Dedifferentiated amniotic fluid mesenchymal stem cell (primary cell): Measurements from ENCODE around the gene SLC6A1.

Source experiments
- DNase-seq: peaks from one replicate; pipeline ENCODE4 v3.0.0-alpha.2; 2016; ENCODE audit errors: extremely low spot score

SLC6A1 gene

DNA sequence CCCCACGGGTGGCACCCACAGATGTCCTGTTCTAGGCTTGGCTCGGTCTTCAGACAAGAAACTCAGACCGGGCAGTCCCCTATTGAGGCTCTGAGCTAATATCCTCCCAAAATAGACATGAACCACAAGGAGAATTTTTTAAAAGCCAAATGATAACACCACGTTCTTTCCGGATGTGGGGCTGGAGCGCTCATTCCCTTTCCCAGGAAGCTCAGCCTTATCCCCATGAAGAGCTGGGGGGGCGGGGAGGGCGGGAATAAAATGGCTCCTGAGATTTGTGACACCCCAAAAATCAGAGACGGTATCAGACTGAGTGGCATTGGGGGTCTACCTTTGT is 1.1 kb downstream of the SLC6A1 start:
- no peak for DNase-seq

GRCh38 chr3:10994306-10994705 is 1.8 kb downstream of the SLC6A1 start:
- DNase-seq, result no peak

DNA sequence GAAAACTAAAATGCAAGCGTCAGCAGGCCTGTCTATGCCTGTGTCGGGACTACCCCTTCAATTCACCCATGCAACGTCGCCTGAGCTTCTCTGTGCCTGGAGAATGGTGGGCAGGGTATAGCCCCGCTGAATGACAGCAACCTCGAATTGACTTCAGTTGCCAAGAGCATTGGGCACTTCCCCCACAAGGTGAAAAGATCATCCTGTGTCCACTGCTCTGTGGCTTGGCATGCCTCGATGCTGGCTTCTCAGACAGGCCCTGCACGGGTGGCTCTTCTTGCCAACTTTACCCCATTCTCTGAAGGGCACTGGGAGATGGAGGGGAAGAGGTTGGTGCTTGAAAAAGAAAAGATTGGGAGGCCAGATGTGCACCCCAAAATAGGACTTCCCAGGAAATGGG is 3.3 kb downstream of the SLC6A1 start:
- no peak for DNase-seq

DNA sequence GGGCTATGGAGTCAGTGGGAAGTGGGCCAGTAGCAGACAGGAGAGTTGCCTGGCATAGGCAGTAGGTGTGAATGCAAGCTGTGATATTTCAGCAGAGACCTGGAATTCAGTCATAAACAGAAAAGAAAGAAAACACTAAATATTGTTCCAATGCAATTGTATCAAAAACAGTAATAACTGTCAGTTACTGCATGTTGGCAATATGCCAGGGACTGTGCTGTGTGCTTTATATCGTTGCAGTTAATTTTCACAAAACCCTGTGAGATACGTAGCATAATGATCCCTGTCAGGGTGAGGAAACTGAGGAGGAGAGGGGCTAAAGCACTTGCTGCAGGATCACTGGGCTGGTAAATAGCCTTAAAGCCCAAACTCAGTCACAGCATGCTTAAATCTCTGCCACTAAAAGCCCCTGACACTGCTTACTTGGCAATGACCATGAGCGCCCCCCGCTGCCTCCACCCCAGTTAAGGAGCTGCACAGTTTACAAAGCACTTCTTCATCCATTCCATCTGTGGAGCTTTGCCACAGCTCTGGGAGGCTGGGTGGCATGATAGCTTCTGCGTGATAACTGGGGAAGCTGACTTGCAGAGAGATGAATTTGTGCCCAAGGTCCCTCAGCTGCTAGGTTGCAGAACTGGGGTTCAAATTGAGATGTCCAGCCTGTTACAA is 3.9 kb downstream of the SLC6A1 start:
- DNase-seq, result no peak

DNA sequence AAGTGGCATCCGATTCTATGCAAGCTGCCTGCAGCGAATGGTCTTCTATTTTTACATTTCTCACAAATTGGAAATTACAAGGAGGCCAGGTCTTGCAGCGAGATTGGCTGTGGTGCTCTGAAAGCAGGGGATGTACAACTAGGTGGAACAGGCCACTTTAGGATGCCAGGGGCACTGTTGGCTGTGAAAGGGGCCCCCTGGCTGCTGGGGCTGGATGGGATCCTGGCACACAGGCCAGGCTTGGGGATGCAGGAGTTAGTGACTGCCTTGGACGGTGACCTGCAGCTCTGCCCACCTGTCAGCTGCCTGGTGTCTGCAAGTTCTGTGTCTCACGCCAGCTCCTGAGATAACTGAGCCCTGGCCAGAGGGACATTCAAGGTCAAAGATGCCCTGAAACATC is 4.6 kb downstream of the SLC6A1 start:
- no peak for DNase-seq

DNA sequence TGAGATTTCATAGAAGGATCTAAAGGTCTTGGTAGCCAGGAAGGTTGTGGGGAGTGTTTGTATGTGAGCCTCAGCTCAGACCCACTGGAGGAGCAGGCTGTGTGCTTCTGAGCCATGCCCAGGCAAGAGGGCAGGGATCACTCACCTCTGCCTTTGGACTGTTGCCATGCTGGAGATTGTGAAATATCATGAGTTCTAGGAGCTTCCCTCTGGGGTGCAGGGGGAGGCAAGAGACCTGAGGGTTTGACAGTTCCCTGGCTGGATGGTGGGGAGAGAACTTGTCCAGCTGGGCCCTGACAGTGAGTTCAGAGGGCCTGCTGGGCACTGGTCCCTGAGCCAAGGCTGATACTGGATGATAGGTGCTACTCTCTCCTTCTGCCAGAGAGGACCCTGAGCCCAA is 6.0 kb downstream of the SLC6A1 start:
- no peak for DNase-seq

DNA sequence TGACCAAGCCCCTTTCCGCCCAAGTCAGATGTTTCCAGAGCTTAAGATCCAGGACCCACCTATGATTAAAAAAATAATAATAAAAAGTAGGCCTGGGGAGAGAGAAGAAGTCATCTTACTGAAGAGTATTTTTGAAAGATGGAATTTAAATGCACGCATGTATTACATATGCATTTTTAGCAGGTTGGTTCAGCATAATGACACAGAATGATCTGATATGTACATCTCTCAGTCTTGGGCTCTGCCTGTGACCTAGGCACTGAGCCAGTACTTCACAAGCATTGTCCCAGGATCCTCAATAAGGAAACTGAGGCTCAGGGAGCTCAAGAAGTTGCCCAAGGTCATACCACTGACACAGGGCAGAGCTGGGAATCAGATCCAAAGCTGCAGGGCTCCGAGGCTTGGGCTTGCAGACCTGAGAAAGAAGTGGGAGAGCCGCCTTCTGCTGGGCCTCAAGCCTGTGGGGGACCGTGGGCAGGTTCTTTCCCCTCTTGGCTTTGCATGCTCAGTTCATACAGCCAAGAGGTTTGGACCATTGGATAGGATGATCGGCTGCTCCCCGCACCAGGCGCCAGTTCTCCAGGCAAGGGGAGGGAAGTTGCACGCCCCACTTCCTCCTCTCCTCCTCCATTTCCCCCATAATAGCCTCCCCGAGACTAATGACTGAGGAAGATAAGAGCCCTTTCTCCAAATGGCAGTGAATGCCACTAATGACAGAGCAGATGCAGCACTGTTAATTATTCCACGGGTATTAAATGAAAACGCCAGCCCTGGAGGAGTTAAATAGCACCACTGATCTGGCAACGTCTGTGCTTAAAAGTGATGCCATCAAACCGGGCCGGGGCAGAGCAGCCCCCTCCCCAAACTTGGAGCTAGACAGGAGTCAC is 6.9 kb downstream of the SLC6A1 start:
- DNase-seq, result no peak

GRCh38 chr3:11000528-11000927 is 8.0 kb downstream of the SLC6A1 start:
- no peak for DNase-seq

- DNase-seq, result no peak
Observed at GRCh38 chr3:11001020-11001657, 8.6 kb downstream of the SLC6A1 start.

DNA sequence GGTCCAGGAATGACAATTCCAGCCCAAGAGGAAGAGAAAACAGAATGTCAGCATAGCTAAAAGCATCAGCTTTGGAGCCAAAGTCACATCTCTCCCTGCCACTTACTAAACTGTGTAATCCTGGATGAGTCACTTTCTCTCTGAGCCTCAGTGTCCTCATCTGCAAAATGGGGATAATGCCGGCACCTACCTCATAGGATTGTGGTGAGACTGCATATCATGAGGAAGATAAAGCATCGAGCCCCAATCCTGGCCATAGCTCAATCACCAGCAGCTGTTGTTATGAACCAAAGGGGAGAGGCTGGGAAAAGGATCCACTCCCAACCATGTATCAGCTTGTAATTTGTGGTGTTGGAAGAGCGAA is 9.1 kb downstream of the SLC6A1 start:
- no peak for DNase-seq

DNA sequence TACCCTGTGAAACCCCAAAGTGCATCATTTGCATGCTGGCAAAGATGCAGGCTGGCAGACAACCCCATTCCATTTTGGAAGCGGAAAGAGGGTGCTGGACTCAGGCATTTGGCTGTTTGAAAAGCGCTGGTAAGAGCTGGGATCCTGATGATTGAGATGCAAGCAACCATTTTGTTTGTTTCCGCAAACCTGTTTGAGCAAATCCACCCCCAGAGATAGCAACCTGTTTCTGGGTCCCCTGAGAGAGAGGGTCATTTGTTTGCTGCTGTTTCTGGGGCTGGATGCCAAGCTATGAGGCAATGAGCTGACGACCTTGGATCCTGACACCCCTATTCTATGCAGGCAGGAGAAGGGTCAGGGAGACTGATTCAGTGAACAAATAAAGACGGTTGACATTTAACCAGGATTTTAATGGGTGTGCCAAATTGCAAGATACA is 9.8 kb downstream of the SLC6A1 start:
- no peak for DNase-seq

DNA sequence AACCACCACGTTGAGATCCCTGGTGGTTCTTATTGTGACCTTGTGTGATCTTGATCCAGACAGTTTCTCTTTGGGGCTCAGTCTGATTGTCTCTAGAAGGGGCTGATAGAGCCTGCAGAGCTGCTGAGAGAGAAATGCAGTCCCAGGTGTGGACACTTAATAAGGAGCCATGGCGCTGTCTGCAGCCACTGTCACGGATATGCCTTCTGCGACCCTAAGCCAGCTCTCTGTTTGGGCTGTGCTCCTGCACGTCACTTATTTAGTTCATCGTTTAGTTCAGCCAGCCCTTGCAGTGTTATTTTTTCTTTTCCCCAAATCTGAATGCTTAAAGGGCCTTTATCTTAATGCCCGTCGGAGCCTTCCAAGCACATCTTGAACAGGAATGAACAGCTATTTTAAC is 12.0 kb downstream of the SLC6A1 start:
- no peak for DNase-seq

DNA sequence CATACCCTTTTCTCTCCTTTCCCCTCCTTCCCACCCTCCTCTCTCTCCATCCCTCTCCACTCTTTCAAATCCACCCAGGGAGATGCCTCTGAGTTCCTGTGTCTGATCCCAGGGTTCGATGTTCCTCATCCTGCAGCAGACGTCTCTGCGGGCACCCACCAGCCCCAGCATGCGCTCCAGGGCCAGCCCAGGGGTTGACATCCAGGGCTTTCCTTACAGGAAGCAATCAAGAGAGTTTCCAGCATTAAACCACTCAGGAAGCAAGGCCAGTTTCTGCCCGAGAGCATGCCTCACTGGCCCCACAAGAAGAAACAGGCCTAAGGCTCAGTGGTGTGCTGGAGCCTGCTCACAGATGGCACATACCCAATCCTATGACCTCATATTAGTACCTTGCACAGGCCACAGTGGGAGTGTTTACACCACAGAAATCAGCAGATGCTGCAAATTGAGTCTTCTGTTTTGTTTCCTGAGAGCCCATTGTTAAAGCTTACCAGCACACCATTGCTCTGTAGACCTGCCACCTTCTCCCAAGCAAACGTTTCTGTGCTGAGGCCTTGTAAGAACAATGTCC is 13.2 kb downstream of the SLC6A1 start:
- no peak for DNase-seq

DNA sequence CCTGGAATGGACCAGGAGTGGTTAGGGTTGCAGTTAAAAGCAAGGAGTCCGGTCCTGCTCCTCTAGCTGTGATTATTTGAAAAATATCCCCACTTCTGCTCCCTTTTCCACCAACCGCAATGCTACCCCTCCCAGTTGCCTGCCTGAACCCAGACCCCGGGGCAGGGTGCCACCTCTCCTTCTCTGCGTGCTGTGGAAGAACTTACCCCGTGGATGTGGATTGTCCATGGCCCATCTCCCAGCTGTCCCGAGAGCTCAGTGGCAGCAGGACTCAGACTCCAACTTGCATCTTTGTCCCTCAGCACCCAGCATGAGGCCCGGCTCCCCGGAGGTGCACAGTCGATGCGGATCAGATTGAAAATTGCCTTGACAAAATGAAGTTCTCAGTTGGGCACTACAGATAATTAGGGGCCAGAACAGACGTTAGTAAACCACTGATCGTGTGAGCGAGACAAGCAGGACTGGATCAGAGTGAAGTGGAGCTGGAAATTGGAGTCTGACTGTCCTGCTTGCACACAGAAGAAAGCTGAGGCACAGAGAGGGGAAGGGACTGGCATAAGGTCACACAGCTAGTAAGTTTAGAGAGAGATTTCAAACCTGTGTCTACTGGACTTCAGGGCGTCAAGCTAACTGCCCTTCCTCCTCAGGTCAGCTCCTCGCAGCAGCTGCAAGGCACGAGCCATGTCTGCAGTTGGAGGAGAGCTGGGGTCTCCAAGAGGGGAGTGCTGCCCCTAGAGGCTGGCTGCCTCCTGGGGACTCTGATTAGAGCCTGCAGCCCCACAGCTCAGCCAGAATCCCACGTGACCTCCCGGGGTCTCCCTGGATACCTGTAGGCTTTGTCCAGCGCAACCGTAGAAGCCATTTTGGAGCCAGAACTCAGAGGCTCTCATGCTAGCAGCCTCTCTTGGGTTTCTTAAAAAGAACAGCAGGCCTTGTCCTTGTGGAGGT is 14.7 kb downstream of the SLC6A1 start:
- no peak for DNase-seq

DNA sequence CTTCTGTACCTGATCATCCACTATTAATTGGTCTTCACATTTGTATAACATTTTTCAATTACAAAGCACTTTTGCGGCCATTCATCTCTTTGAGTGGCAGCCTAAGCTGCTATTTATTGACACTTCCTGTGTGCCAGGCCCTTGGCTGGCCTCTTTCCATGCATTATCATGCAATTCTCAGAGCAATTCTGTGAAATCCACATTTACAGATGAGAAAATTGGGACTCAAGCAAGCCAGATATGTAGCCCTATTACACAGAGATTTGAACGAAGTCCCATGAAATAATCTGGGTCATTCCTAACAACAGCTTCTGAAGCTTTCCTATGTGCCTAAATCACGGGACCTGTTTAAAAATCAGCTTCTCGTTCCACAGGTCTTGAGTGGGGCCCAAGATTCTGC is 17.4 kb downstream of the SLC6A1 start:
- DNase-seq, result no peak

DNA sequence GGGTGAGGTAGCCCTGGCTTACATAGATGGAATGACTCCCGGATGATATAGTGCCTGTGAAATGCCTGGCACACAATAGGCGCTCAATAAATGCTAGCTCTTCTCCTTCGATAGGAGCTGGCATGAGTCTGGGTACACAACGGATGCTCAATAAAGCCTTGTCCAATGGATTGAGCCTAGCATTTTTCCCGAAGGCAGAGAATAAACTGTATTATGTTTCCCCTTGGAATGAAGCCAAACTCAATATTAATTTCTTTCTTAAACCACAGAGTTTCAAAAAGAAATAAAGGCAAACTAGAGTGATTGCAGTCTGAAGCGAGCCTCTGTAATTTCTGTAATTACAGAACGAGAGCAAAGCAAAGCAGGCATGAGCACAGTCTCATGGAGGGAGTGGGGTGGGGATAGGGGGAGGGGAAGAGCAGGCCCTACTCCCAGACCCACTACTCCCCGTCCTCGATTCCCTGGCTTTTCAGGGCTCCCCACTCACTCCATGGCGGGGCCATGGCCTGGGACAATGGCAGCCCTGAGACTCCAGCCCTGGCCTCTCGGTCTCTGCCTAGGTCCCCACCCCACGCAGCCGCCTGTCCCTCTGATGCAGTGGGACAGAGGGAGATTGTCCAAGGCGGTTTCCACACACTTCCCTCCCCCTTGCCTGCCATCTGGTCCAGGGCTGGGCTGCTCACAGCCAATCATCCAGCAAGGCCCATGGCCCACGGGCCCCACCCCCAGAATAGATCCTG is 18.0 kb downstream of the SLC6A1 start:
- no peak for DNase-seq

- DNase-seq, result no peak
Observed at GRCh38 chr3:11014253-11014652, 21.7 kb downstream of the SLC6A1 start.

- no peak for DNase-seq
Observed at GRCh38 chr3:11014752-11015151, 22.2 kb downstream of the SLC6A1 start.

GRCh38 chr3:11015369-11015768 is 22.8 kb downstream of the SLC6A1 start:
- no peak for DNase-seq

DNA sequence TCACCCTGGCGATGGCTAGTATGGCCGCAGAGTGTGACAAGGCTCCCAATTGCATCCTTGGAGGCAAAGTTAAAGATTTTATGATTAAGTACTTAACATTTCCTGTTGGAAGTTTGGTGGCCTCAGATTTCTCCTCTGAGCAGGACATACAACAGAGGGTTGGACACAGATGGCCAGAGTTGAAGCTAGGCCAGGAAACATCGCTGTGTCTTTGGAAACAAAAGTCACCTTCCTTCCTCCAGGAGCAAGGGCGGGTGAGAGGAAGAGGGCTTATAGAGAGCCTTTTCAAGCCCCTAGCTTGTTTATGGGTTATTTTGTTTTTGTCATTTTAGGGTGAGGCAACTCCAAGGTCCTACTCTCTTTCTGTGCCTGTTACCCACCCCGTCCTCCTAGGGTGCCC is 24.2 kb downstream of the SLC6A1 start:
- DNase-seq, result no peak
